Erythroblast (primary cell): ENCODE measurements around the gene TMEM53.
A peak's percentile ranks its signal among the peaks of the same experiment; 100 is the strongest.

Experiments used
- DNase-seq, 2 experiments: peaks; one replicate each; lab custom pipeline; 2025; lab: John Stamatoyannopoulos, UW
- GATA1 ChIP-seq: IDR thresholded peaks from 2 replicates; pipeline ENCODE4 v1.6.1; 2011; ENCODE audit warnings: low read depth, mild to moderate bottlenecking, control low read depth, low read length, moderate library complexity
- POLR2A ChIP-seq: IDR thresholded peaks from 2 replicates; pipeline ENCODE4 v1.6.1; 2011; ENCODE audit warnings: mild to moderate bottlenecking, low read length

TMEM53 gene

GRCh38 chr1:44642255-44642654 lies 32.0 kb downstream of the TMEM53 start:
- DNase-seq = no peak
- TF ChIP-seq POLR2A = peak; percentile 15
- TF ChIP-seq GATA1 = no peak

- TF ChIP-seq GATA1 (no peak), POLR2A (no peak)
- DNase-seq = no peak
These were observed 32.9 kb downstream of the TMEM53 start for GRCh38 chr1:44641126-44642102.

- DNase-seq = no peak
- no peak for TF ChIP-seq POLR2A
- TF ChIP-seq GATA1 = no peak
These were observed 34.0 kb downstream of the TMEM53 start for GRCh38 chr1:44640200-44640853.

- TF ChIP-seq POLR2A (peak; percentile 62), GATA1 (peak; percentile 85)
- peak; percentile 95 to 99 for DNase-seq
These were observed 36.4 kb downstream of the TMEM53 start for GRCh38 chr1:44637702-44638411.

- DNase-seq = peak; percentile 66 to 71
These were observed 37.3 kb downstream of the TMEM53 start for GRCh38 chr1:44636688-44637598.

GRCh38 chr1:44636083-44636687 lies 38.1 kb downstream of the TMEM53 start:
- TF ChIP-seq GATA1 = no peak
- TF ChIP-seq POLR2A = no peak

More at GRCh38 chr1:44636688-44637598, 37.3 kb downstream of the TMEM53 start:
- TF ChIP-seq POLR2A (no peak), GATA1 (no peak)

GRCh38 chr1:44635439-44635838 lies 38.8 kb downstream of the TMEM53 start:
- DNase-seq = no peak

More at GRCh38 chr1:44636083-44636687, 38.1 kb downstream of the TMEM53 start:
- no peak for DNase-seq

GRCh38 chr1:44634606-44635189 lies 39.6 kb downstream of the TMEM53 start:
- TF ChIP-seq GATA1 (no peak), POLR2A (no peak)
- DNase-seq = no peak

More at GRCh38 chr1:44635439-44635838, 38.8 kb downstream of the TMEM53 start:
- TF ChIP-seq GATA1 (no peak), POLR2A (no peak)

- DNase-seq = peak; percentile 73 to 86
- TF ChIP-seq GATA1 = no peak
- no peak for TF ChIP-seq POLR2A
These were observed 41.7 kb downstream of the TMEM53 start for GRCh38 chr1:44632598-44632997.

GRCh38 chr1:44631647-44632539 lies 42.4 kb downstream of the TMEM53 start:
- DNase-seq = peak; percentile 92 to 93
- peak; percentile 81 for TF ChIP-seq POLR2A
- no peak for TF ChIP-seq GATA1

- DNase-seq = no peak
- no peak for TF ChIP-seq POLR2A
- TF ChIP-seq GATA1 = no peak
These were observed 43.0 kb downstream of the TMEM53 start for GRCh38 chr1:44631333-44631646.
